ENCODE data around the gene CACYBP. TPM values are rescaled to one million over a fixed set of nuclear protein-coding genes. Genes with fewer than 3 reads are reported as not detected.
"Not testable (repeated sequence)": the region's sequence is repeated elsewhere in the genome, so short reads cannot be mapped to it uniquely, and the experiment has no call there.

The CACYBP gene
- total RNA-seq, 2 experiments from 2014 or later = 140 to 146 TPM

GRCh38 chr1:175040324-175040879 lies 40.7 kb downstream of the CACYBP start:
- Histone ChIP-seq H3K36me3 (ENCODE audit: insufficient read depth, low read length) (no peaks in the 10 kb centered on the region), H3K9me3 (ENCODE audit: control insufficient read depth in 1 of 2, insufficient read depth in 1 of 2, low read length in 2 of 2) (peaks cover 0 to 3% of the 10 kb centered on the region in 2 experiments), H3K4me1 (ENCODE audit: insufficient read depth, low read length) (no peaks in the 10 kb centered on the region), H3K27me3 (ENCODE audit: control insufficient read depth in 1 of 2, insufficient read depth in 2 of 2, low read length in 2 of 2) (no peaks in the 10 kb centered on the region), H3K4me3 (ENCODE audit: low read length) (no peak overlapping the region), H3K27ac (ENCODE audit: low read depth in 1 of 2, low read length in 2 of 2) (no peak overlapping the region)
- no peaks in the 10 kb centered on the region for H3K9me3 Mint-ChIP-seq
- H3K4me1 Mint-ChIP-seq (ENCODE audit: low read depth) = no peaks in the 10 kb centered on the region
- CTCF ChIA-PET = no interaction called here
- peaks cover 9% of the 10 kb centered on the region for H3K27me3 Mint-ChIP-seq
- ATAC-seq (ENCODE audit: poor library complexity) (no peak), DNase-seq (no peak)
- intact Hi-C loops (cut with DNase I, micrococcal nuclease) = no loop called here
- TF ChIP-seq CTCF (IDR thresholded peaks at IDR 0.05) = no peak
- POLR2A ChIA-PET = no interaction called here
- H3K4me3 Mint-ChIP-seq = no peak overlapping the region
- H3K36me3 Mint-ChIP-seq (ENCODE audit: low read depth) = no peaks in the 10 kb centered on the region
- H3K27ac Mint-ChIP-seq = no peak overlapping the region

DNA sequence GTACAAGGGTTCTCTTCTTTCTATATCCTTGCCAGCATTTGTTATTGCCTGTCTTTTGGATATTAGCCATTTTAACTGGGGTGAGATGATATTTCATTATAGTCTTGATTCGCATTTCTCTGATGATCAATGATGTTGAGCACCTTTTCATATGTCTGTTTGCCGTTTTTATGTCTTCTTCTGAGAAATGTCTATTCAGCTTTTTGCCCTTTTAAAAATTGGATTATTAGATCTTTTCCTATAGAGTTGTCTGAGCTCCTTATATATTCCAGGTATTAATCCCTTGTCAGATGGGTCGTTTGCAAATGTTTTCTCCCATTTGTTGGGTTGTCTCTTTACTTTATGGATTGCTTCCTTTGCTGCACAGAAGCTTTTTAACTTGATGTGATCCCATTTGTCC lies 42.9 kb downstream of the CACYBP start:
- Histone ChIP-seq H3K36me3 (ENCODE audit: insufficient read depth, low read length) (no peaks in the 10 kb centered on the region), H3K9me3 (ENCODE audit: control insufficient read depth in 1 of 2, insufficient read depth in 1 of 2, low read length in 2 of 2) (peaks cover 0 to 3% of the 10 kb centered on the region in 2 experiments), H3K27me3 (ENCODE audit: control insufficient read depth in 1 of 2, insufficient read depth in 2 of 2, low read length in 2 of 2) (no peaks in the 10 kb centered on the region), H3K4me3 (ENCODE audit: low read length) (no peak overlapping the region), H3K4me1 (ENCODE audit: insufficient read depth, low read length) (no peaks in the 10 kb centered on the region), H3K27ac (ENCODE audit: low read depth in 1 of 2, low read length in 2 of 2) (no peak overlapping the region)
- H3K9me3 Mint-ChIP-seq = no peaks in the 10 kb centered on the region
- no peak for DNase-seq
- H3K4me3 Mint-ChIP-seq = no peak overlapping the region
- CTCF ChIA-PET = no interaction called here
- TF ChIP-seq CTCF (IDR thresholded peaks at IDR 0.05) = no peak
- POLR2A ChIA-PET = no interaction called here
- no peak overlapping the region for H3K27ac Mint-ChIP-seq
- peaks cover 15% of the 10 kb centered on the region for H3K27me3 Mint-ChIP-seq
- no peak for ATAC-seq (ENCODE audit: poor library complexity)
- intact Hi-C loops (cut with DNase I, micrococcal nuclease) = no loop called here
- no peaks in the 10 kb centered on the region for H3K36me3 Mint-ChIP-seq (ENCODE audit: low read depth)
- no peaks in the 10 kb centered on the region for H3K4me1 Mint-ChIP-seq (ENCODE audit: low read depth)

DNA sequence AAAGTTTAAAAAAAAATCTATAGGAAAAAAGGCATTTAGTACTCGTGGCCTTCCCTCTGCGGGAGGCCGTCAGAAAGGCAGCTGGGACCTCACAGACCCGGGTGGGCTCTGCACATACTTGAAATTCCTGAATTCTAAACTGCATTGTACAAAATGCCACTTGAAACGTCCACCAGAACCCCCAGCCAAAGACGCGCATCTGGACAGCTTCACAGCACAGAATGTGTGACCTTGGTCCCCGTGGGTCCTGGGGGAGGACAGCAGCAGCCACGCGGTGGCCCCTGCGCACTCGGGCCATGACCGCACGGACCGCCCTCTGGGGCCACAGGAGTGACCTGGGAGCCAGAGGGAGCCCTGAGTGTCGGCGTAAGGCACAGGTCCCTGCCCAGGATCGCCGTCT lies 44.1 kb downstream of the CACYBP start:
- H3K27ac Mint-ChIP-seq = no peak overlapping the region
- POLR2A ChIA-PET = no interaction called here
- Histone ChIP-seq H3K9me3 (ENCODE audit: control insufficient read depth in 1 of 2, insufficient read depth in 1 of 2, low read length in 2 of 2) (peaks cover 0 to 3% of the 10 kb centered on the region in 2 experiments), H3K27me3 (ENCODE audit: control insufficient read depth in 1 of 2, insufficient read depth in 2 of 2, low read length in 2 of 2) (peaks cover 0 to under 1% of the 10 kb centered on the region in 2 experiments), H3K4me1 (ENCODE audit: insufficient read depth, low read length) (no peaks in the 10 kb centered on the region), H3K4me3 (ENCODE audit: low read length) (no peak overlapping the region), H3K27ac (ENCODE audit: low read depth in 1 of 2, low read length in 2 of 2) (no peak overlapping the region), H3K36me3 (ENCODE audit: insufficient read depth, low read length) (no peaks in the 10 kb centered on the region)
- H3K36me3 Mint-ChIP-seq (ENCODE audit: low read depth) = no peaks in the 10 kb centered on the region
- intact Hi-C loops (cut with DNase I, micrococcal nuclease) = no loop called here
- peaks cover 24% of the 10 kb centered on the region for H3K27me3 Mint-ChIP-seq
- ATAC-seq (ENCODE audit: poor library complexity) = no peak
- no peaks in the 10 kb centered on the region for H3K4me1 Mint-ChIP-seq (ENCODE audit: low read depth)
- H3K9me3 Mint-ChIP-seq = no peaks in the 10 kb centered on the region
- TF ChIP-seq CTCF (IDR thresholded peaks at IDR 0.05) = no peak
- DNase-seq = no peak
- no peak overlapping the region for H3K4me3 Mint-ChIP-seq
- CTCF ChIA-PET = no interaction called here

- H3K27ac Mint-ChIP-seq; H3K4me3 Mint-ChIP-seq; H3K36me3 ChIP-seq (ENCODE audit: insufficient read depth, low read length); H3K27me3 ChIP-seq (ENCODE audit: control insufficient read depth in 1 of 2, insufficient read depth in 2 of 2, low read length in 2 of 2); H3K27ac ChIP-seq (ENCODE audit: low read depth in 1 of 2, low read length in 2 of 2); H3K4me3 ChIP-seq (ENCODE audit: low read length); H3K4me1 ChIP-seq (ENCODE audit: insufficient read depth, low read length); CTCF ChIA-PET; intact Hi-C loops (cut with DNase I, micrococcal nuclease); H3K9me3 ChIP-seq (ENCODE audit: control insufficient read depth in 1 of 2, insufficient read depth in 1 of 2, low read length in 2 of 2); POLR2A ChIA-PET; H3K9me3 Mint-ChIP-seq; ATAC-seq (ENCODE audit: poor library complexity); H3K4me1 Mint-ChIP-seq (ENCODE audit: low read depth); H3K36me3 Mint-ChIP-seq (ENCODE audit: low read depth); DNase-seq: not testable (repeated sequence)
- peaks cover 31% of the 10 kb centered on the region for H3K27me3 Mint-ChIP-seq
Measured at GRCh38 chr1:175044591-175044990, 44.8 kb downstream of the CACYBP start.

All from CD4-positive, alpha-beta T cell (primary cell).